ENCODE measurements around the gene AFF4. TPM values are rescaled to one million over a fixed set of nuclear protein-coding genes. Genes with fewer than 3 reads are reported as not detected.
A peak's percentile ranks its signal among the peaks of the same experiment; 100 is the strongest.
"Not testable (repeated sequence)": the region's sequence is repeated elsewhere in the genome, so short reads cannot be mapped to it uniquely, and the experiment has no call there.

Gene AFF4
- total RNA-seq, 2 experiments from 2014 or later: 97.9 to 103 TPM

DNA sequence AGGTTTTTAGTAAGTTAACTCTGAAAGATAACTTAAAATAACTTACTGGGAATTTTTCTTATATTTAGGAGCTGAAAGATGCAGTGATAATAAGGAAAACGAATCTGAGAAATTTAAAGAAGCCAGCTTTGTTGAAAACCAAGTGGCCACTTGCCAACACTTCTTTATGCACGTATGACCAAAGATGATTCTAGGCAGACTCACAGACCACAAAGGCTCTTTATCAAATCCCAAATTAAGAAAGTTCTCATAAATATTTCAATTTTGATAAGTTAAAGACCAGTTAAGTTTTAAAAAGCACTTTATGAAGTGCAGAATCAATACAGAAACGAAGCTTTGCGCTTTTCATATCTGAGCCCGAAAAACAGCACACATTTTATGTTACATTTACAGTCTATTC lies 1.5 kb downstream of the AFF4 start:
- Histone ChIP-seq H3K4me3 (ENCODE audit: low read length) (peak overlapping the region; percentile 65), H3K4me1 (ENCODE audit: insufficient read depth, low read length) (peaks cover 29% of the 10 kb centered on the region), H3K27ac (ENCODE audit: low read depth in 1 of 2, low read length in 2 of 2) (peak overlapping the region in 1 of 2 donors; percentile 37), H3K27me3 (ENCODE audit: control insufficient read depth in 1 of 2, insufficient read depth in 2 of 2, low read length in 2 of 2) (no peaks in the 10 kb centered on the region), H3K36me3 (ENCODE audit: insufficient read depth, low read length) (no peaks in the 10 kb centered on the region), H3K9me3 (ENCODE audit: control insufficient read depth in 1 of 2, insufficient read depth in 1 of 2, low read length in 2 of 2) (no peaks in the 10 kb centered on the region)
- TF ChIP-seq, protein P1, sequence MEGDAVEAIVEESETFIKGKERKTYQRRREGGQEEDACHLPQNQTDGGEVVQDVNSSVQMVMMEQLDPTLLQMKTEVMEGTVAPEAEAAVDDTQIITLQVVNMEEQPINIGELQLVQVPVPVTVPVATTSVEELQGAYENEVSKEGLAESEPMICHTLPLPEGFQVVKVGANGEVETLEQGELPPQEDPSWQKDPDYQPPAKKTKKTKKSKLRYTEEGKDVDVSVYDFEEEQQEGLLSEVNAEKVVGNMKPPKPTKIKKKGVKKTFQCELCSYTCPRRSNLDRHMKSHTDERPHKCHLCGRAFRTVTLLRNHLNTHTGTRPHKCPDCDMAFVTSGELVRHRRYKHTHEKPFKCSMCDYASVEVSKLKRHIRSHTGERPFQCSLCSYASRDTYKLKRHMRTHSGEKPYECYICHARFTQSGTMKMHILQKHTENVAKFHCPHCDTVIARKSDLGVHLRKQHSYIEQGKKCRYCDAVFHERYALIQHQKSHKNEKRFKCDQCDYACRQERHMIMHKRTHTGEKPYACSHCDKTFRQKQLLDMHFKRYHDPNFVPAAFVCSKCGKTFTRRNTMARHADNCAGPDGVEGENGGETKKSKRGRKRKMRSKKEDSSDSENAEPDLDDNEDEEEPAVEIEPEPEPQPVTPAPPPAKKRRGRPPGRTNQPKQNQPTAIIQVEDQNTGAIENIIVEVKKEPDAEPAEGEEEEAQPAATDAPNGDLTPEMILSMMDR (IDR thresholded peaks at IDR 0.05): no peak
- Mint-ChIP-seq H3K4me3 (peak overlapping the region; percentile 99), H3K9me3 (no peaks in the 10 kb centered on the region), H3K27ac (peak overlapping the region; percentile 97), H3K4me1 (ENCODE audit: low read depth) (peaks cover 48% of the 10 kb centered on the region), H3K36me3 (ENCODE audit: low read depth) (peaks cover 36% of the 10 kb centered on the region), H3K27me3 (no peaks in the 10 kb centered on the region)
- ATAC-seq (ENCODE audit: poor library complexity): no peak
- ChIA-PET CTCF (no interaction called here), POLR2A (interaction anchor here (0.6 to 4.2 kb wide), 12 partner anchors 8 to 1416 kb away, joined by 3 to 97 read pairs (median 4); partner anchors contain the start of genes CCNI2, HSPA4, IRF1 and SLC22A5)
- no peak for DNase-seq
- intact Hi-C loops (cut with DNase I, micrococcal nuclease): loop anchor here (2.0 to 5.0 kb wide), 4 partner anchors 89 to 1795 kb away; partner anchors contain the start of genes DDX46 (in 1 of the 2), GDF9 (in 1 of the 2), KIF3A (in 1 of the 2) and UQCRQ (in 1 of the 2)

DNA sequence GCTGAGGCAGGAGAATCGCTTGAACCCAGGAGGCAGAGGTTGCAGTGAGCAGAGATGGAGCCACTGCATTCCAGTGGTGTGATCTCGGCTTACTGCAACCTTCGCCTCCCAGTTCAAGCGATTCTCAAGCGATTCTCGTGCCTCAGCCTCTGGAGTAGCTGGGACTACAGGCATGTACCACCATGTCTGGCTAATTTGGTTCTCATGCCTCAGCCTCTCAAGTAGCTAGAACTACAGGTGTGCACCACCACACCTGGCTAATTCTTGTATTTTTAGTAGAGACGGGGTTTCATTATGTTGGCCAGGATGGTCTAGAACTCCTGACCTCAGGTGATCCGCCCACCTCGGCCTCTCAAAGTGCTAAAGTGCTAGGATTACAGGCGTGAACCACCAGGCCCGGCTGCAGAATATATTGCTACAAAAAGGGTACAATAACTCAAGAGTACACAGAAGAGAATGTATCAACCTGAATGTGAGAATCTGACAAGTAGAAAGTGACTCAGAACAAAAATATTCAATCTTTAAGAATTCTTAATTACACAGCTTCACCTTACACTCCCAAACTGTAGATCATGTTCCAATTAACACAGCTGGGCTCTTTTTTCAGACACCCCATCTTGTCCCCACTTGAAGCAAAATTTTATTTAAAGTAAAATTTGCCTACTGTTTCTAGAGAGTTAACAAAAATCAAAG lies 2.2 kb downstream of the AFF4 start:
- H3K9me3 Mint-ChIP-seq; ATAC-seq (ENCODE audit: poor library complexity); H3K27me3 Mint-ChIP-seq; H3K27me3 ChIP-seq (ENCODE audit: control insufficient read depth in 1 of 2, insufficient read depth in 2 of 2, low read length in 2 of 2); H3K27ac ChIP-seq (ENCODE audit: low read depth in 1 of 2, low read length in 2 of 2); H3K9me3 ChIP-seq (ENCODE audit: control insufficient read depth in 1 of 2, insufficient read depth in 1 of 2, low read length in 2 of 2); CTCF ChIA-PET; DNase-seq; H3K36me3 ChIP-seq (ENCODE audit: insufficient read depth, low read length); H3K4me3 ChIP-seq (ENCODE audit: low read length): not testable (repeated sequence)
- H3K36me3 Mint-ChIP-seq (ENCODE audit: low read depth): peaks cover 36% of the 10 kb centered on the region
- intact Hi-C loops (cut with DNase I, micrococcal nuclease): loop anchor here in 1 of 2 experiments (5.0 kb wide), 2 partner anchors 224 to 1796 kb away; partner anchors contain the start of genes DDX46 and KIF3A
- peaks cover 48% of the 10 kb centered on the region for H3K4me1 Mint-ChIP-seq (ENCODE audit: low read depth)
- peak overlapping the region; percentile 97 for H3K27ac Mint-ChIP-seq
- H3K4me3 Mint-ChIP-seq: peak overlapping the region; percentile 99
- POLR2A ChIA-PET: interaction anchor here (0.6 to 4.2 kb wide), 9 partner anchors 7 to 592 kb away, joined by 3 to 97 read pairs (median 5); partner anchors contain the start of genes CCNI2, HSPA4, IRF1 and SLC22A5
- H3K4me1 ChIP-seq (ENCODE audit: insufficient read depth, low read length): peaks cover 31% of the 10 kb centered on the region

DNA sequence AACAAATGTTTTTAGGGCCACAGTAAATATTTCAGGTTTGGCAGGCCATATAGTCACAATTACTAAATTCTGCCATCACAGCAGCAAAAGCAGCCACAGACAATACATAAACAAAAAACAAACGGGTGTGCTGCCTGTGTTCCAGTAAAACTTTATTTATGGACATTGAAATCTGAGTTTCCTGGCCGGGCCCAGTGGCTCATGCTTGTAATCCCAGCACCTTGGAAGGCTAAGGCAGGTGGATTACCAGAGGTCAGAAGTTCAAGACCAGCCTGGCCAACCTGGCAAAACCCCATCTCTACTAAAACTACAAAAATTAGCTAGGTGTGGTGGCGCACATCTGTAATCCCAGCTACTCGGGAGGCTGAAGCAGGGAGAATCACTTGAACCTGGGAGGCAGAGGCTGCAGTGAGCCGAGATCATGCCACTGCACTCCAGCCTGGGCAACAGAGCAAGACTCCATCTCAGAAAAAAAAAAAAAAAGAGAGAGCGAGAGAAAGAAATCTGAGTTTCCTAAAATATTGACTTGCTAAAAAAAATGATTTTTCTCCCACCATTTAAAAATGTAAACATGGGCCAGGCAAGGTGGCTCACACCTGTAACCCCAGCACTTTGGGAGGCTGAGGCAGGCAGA lies 7.2 kb downstream of the AFF4 start:
- peaks cover 66% of the 10 kb centered on the region for H3K4me1 Mint-ChIP-seq (ENCODE audit: low read depth)
- peaks cover 44% of the 10 kb centered on the region for H3K4me1 ChIP-seq (ENCODE audit: insufficient read depth, low read length)

DNA sequence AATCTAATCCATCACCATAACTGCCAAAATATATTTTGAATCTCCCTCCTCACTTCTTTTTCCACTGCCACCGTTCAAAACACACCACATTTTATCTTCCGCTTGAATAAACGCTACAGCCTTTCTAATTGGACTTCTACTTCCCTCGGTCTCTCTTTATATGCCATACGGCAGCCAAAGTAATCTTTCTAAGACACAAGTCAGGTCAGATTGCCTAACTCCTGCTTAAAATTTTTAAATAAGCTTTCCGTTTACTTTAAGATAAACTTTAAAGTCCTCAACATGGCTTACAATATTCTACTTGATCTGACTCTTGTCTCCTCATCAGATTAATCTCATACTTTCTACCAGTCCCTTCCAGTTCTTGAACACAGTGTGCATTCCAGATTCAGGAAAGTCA lies 9.7 kb downstream of the AFF4 start:
- peaks cover 59% of the 10 kb centered on the region for H3K4me1 Mint-ChIP-seq (ENCODE audit: low read depth)
- POLR2A ChIA-PET: interaction anchor here (1.2 to 2.1 kb wide), 3 partner anchors 8 to 98 kb away, joined by 3 to 9 read pairs (median 4); partner anchors contain the start of genes AFF4 and HSPA4
- intact Hi-C loops (cut with DNase I, micrococcal nuclease): no loop called here

More for the DNA sequence above, 7.2 kb downstream of the AFF4 start:
- H3K27me3 ChIP-seq (ENCODE audit: control insufficient read depth in 1 of 2, insufficient read depth in 2 of 2, low read length in 2 of 2); H3K27me3 Mint-ChIP-seq; ATAC-seq (ENCODE audit: poor library complexity); POLR2A ChIA-PET; H3K27ac ChIP-seq (ENCODE audit: low read depth in 1 of 2, low read length in 2 of 2); H3K4me3 ChIP-seq (ENCODE audit: low read length); H3K4me3 Mint-ChIP-seq; intact Hi-C loops (cut with DNase I, micrococcal nuclease); H3K9me3 Mint-ChIP-seq; CTCF ChIA-PET; H3K9me3 ChIP-seq (ENCODE audit: control insufficient read depth in 1 of 2, insufficient read depth in 1 of 2, low read length in 2 of 2); H3K27ac Mint-ChIP-seq; DNase-seq: not testable (repeated sequence)
- peaks cover 16% of the 10 kb centered on the region for H3K36me3 ChIP-seq (ENCODE audit: insufficient read depth, low read length)
- H3K36me3 Mint-ChIP-seq (ENCODE audit: low read depth): peaks cover 60% of the 10 kb centered on the region

More for the DNA sequence above, 9.7 kb downstream of the AFF4 start:
- Mint-ChIP-seq H3K27me3 (no peaks in the 10 kb centered on the region), H3K9me3 (no peaks in the 10 kb centered on the region), H3K27ac (no peak overlapping the region), H3K36me3 (ENCODE audit: low read depth) (peaks cover 56% of the 10 kb centered on the region), H3K4me3 (no peak overlapping the region)
- Histone ChIP-seq H3K36me3 (ENCODE audit: insufficient read depth, low read length) (peaks cover 18% of the 10 kb centered on the region), H3K4me3 (ENCODE audit: low read length) (no peak overlapping the region), H3K4me1 (ENCODE audit: insufficient read depth, low read length) (peaks cover 38% of the 10 kb centered on the region), H3K27ac (ENCODE audit: low read depth in 1 of 2, low read length in 2 of 2) (no peak overlapping the region), H3K9me3 (ENCODE audit: control insufficient read depth in 1 of 2, insufficient read depth in 1 of 2, low read length in 2 of 2) (no peaks in the 10 kb centered on the region), H3K27me3 (ENCODE audit: control insufficient read depth in 1 of 2, insufficient read depth in 2 of 2, low read length in 2 of 2) (no peaks in the 10 kb centered on the region)
- DNase-seq: no peak
- no peak for ATAC-seq (ENCODE audit: poor library complexity)
- TF ChIP-seq, protein P1 (IDR thresholded peaks at IDR 0.05): no peak
- CTCF ChIA-PET: interaction anchor here (0.6 kb wide), 1 partner anchor 90 kb away, joined by 3 read pairs; no protein-coding TSS in a partner anchor

Data from CD4-positive, alpha-beta T cell (primary cell).